CD14-positive monocyte (primary cell): ENCODE data around the gene PHACTR3. TPM values are rescaled to one million over a fixed set of nuclear protein-coding genes. Genes with fewer than 3 reads are reported as not detected.

Experiments
- DNase-seq, 3 donors: peaks; one replicate each; pipeline ENCODE4 v3.0.0-alpha.2; 2011 to 2022
- H2AFZ ChIP-seq: 2 replicates; pipeline ENCODE4 v1.6.0; 2012; ENCODE audit warnings: mild to moderate bottlenecking, low read depth, low read length, inconsistent platforms; ENCODE audit not compliant: insufficient read depth, poor library complexity, severe bottlenecking
- H3K27ac ChIP-seq, 2 donors: 1 replicate in 1 of 2; 2 replicates in 1 of 2; pipeline ENCODE4 v1.5.1; 2012 to 2013; ENCODE audit warnings: low read length in 2 of 2, control low read depth in 1 of 2, inconsistent platforms in 1 of 2, low read depth in 1 of 2, mild to moderate bottlenecking in 1 of 2
- H3K27me3 ChIP-seq, 2 donors: one replicate each; pipeline versions ENCODE4 v1.6.0 to v1.6.1; 2011 to 2013; ENCODE audit warnings: low read length in 2 of 2; ENCODE audit not compliant: control insufficient read depth in 2 of 2, insufficient read depth in 2 of 2
- H3K36me3 ChIP-seq, 2 donors: replicated peaks in 1 of 2; 1 replicate in 1 of 2; 2 replicates in 1 of 2; pipeline versions ENCODE4 v1.5.1 to v1.6.1; 2012 to 2013; ENCODE audit warnings: low read length in 2 of 2, control low read depth in 1 of 2, inconsistent platforms in 1 of 2, mild to moderate bottlenecking in 1 of 2; ENCODE audit not compliant: insufficient read depth in 2 of 2, control insufficient read depth in 1 of 2
- H3K4me1 ChIP-seq, 2 donors: 1 replicate in 1 of 2; 2 replicates in 1 of 2; pipeline versions ENCODE4 v1.5.1 to v1.6.1; 2012 to 2013; ENCODE audit warnings: low read length in 2 of 2, control low read depth in 1 of 2, inconsistent platforms in 1 of 2, mild to moderate bottlenecking in 1 of 2, moderate library complexity in 1 of 2; ENCODE audit not compliant: insufficient read depth in 2 of 2, control insufficient read depth in 1 of 2
- H3K4me2 ChIP-seq: replicated peaks from 2 replicates; pipeline ENCODE3; 2012; ENCODE audit warnings: low read length, moderate library complexity, mild to moderate bottlenecking; ENCODE audit not compliant: poor library complexity, severe bottlenecking; ENCODE audit errors: extremely low read depth
- H3K4me3 ChIP-seq, 3 experiments: fragments of 200-600 bp in 1 of 3; sonication (generic) in 1 of 3; replicated peaks in 1 of 3; 1 replicate in 2 of 3; 2 replicates in 1 of 3; pipeline ENCODE4 v1.5.1; 2011 to 2013; ENCODE audit warnings: low read length in 3 of 3, mild to moderate bottlenecking in 3 of 3, control low read depth in 2 of 3, low read depth in 2 of 3, inconsistent platforms in 1 of 3, moderate library complexity in 1 of 3
- H3K79me2 ChIP-seq: 2 replicates; pipeline ENCODE4 v1.6.0; 2012; ENCODE audit warnings: mild to moderate bottlenecking, control low read depth, inconsistent platforms, low read length, moderate library complexity; ENCODE audit not compliant: insufficient read depth
- H3K9ac ChIP-seq: 2 replicates; pipeline ENCODE4 v1.6.0; 2017; ENCODE audit warnings: low read length, mild to moderate bottlenecking; ENCODE audit not compliant: insufficient read depth, poor library complexity, severe bottlenecking
- H3K9me3 ChIP-seq, 2 donors: replicated peaks in 1 of 2; 1 replicate in 1 of 2; 2 replicates in 1 of 2; pipeline versions ENCODE4 v1.5.1 to v1.6.1; 2012 to 2013; ENCODE audit warnings: low read length in 2 of 2, control low read depth in 1 of 2; ENCODE audit not compliant: control insufficient read depth in 1 of 2, insufficient read depth in 1 of 2
- H4K20me1 ChIP-seq: 2 replicates; pipeline ENCODE4 v1.6.0; 2012; ENCODE audit warnings: mild to moderate bottlenecking, low read length, control low read depth, moderate library complexity; ENCODE audit not compliant: insufficient read depth
- H3K27ac Mint-ChIP-seq, 7 donors: one replicate each; pipeline ENCODE4 v1.8.0; 2020; ENCODE audit warnings: mild to moderate bottlenecking in 7 of 7, mixed read lengths in 7 of 7, moderate library complexity in 6 of 7, inconsistent platforms in 2 of 7
- H3K27me3 Mint-ChIP-seq, 3 donors: one replicate each; pipeline ENCODE4 v1.8.0; 2021 to 2022; ENCODE audit warnings: low read depth in 3 of 3, mild to moderate bottlenecking in 3 of 3, mixed read lengths in 3 of 3, moderate library complexity in 3 of 3, inconsistent platforms in 1 of 3
- H3K36me3 Mint-ChIP-seq, 2 donors: one replicate each; pipeline ENCODE4 v1.8.0; 2020; ENCODE audit warnings: mixed read lengths in 2 of 2, inconsistent platforms in 1 of 2, mild to moderate bottlenecking in 1 of 2
- H3K4me1 Mint-ChIP-seq: one replicate; pipeline ENCODE4 v1.8.0; 2020; ENCODE audit warnings: mild to moderate bottlenecking, mixed read lengths
- H3K4me3 Mint-ChIP-seq, 2 donors: one replicate each; pipeline ENCODE4 v1.8.0; 2020; ENCODE audit warnings: mild to moderate bottlenecking in 2 of 2, mixed read lengths in 2 of 2, moderate library complexity in 1 of 2
- H3K9me3 Mint-ChIP-seq, 7 donors: one replicate each; pipeline ENCODE4 v1.8.0; 2020 to 2022; ENCODE audit warnings: mixed read lengths in 7 of 7, mild to moderate bottlenecking in 6 of 7, moderate library complexity in 6 of 7, inconsistent platforms in 2 of 7
- WGBS: methylation state at CpG from one replicate; pipeline ENCODE4 v1.1.5; 2013; ENCODE audit warnings: missing lambda C conversion rate; ENCODE audit not compliant: insufficient coverage; 5-methylcytosine and 5-hydroxymethylcytosine counted together
- intact Hi-C, 2 donors: fragments of 100-400 bp; cut with micrococcal nuclease; formaldehyde crosslinking; loops; one replicate each; pipeline versions ENCODE4 v1.15.0 to v1.15.1; 2023
- polyA plus RNA-seq, 3 donors: library from polyadenylated mRNA; depleted of rRNA in 1 of 3; unstranded in 2 of 3; stranded (reverse) in 1 of 3; fragments of 300-500 nt in 2 of 3; fragments of >200 nt in 1 of 3; fragmentation: Illumina TruSeq in 2 of 3; gene quantifications; 1 replicate in 2 of 3; 2 replicates in 1 of 3; pipeline ENCODE4 v1.2.3, GENCODE V29; 2012 to 2021
- TF ChIP-seq, protein P1 (sequence below): fragments of 200-600 bp; IDR thresholded peaks from one replicate; pipeline ENCODE4 v1.8.0; 2022; ENCODE audit warnings: antibody characterized with exemption, mild to moderate bottlenecking

PHACTR3 gene
- polyA plus RNA-seq, 3 donors, result 0.11 to 0.17 TPM; not detected in 1

DNA sequence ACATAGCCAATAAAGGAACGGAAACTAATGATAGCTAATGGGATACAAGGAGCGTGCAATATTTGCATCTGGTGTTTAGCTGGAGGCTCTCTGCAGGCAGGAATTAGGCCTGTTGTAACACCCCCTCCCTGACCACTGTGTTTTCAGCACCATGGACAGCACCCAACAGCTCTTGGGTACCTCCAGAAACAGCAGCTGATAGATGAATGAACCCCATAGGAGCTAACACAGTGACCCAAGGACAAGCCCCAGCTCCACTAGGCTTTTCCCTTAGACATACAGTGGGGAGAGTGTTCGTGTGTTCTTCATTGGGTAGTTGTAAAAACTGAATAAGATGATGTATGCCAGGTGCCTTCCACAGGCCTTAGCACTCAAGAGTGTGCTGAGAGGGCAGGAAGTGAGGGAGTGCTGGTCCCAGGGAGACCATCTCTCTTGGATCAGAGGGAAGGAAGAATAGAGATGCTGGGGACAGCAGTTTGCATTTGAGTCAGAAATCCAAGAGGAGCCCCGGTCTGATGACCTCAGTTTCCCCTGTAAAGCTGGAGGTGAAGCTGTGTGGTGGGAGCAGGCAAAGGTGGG, 161.3 kb downstream of the PHACTR3 start:
- DNase-seq, result no peak
- Histone ChIP-seq H3K27ac (no peak overlapping the region), H3K4me3 (no peak overlapping the region), H4K20me1 (no peaks in the 10 kb centered on the region), H3K27me3 (peaks cover 0 to 3% of the 10 kb centered on the region in 2 donors), H3K79me2 (no peaks in the 10 kb centered on the region), H2AFZ (no peak overlapping the region), H3K9ac (no peak overlapping the region), H3K4me2 (no peak overlapping the region), H3K36me3 (no peaks in the 10 kb centered on the region), H3K9me3 (no peaks in the 10 kb centered on the region), H3K4me1 (no peaks in the 10 kb centered on the region)
- intact Hi-C loops, result no loop called here
- H3K36me3 Mint-ChIP-seq, result peaks cover 3 to 5% of the 10 kb centered on the region in 2 donors
- WGBS, result 75% methylated on average over 2 of the region's 4 CpGs
- peaks cover 10 to 21% (median 18%) of the 10 kb centered on the region in 3 donors for H3K27me3 Mint-ChIP-seq
- H3K4me1 Mint-ChIP-seq, result peaks cover 12% of the 10 kb centered on the region
- H3K9me3 Mint-ChIP-seq, result peaks cover 2 to 11% (median 4%) of the 10 kb centered on the region in 7 donors
- H3K4me3 Mint-ChIP-seq, result no peak overlapping the region
- TF ChIP-seq, protein P1, sequence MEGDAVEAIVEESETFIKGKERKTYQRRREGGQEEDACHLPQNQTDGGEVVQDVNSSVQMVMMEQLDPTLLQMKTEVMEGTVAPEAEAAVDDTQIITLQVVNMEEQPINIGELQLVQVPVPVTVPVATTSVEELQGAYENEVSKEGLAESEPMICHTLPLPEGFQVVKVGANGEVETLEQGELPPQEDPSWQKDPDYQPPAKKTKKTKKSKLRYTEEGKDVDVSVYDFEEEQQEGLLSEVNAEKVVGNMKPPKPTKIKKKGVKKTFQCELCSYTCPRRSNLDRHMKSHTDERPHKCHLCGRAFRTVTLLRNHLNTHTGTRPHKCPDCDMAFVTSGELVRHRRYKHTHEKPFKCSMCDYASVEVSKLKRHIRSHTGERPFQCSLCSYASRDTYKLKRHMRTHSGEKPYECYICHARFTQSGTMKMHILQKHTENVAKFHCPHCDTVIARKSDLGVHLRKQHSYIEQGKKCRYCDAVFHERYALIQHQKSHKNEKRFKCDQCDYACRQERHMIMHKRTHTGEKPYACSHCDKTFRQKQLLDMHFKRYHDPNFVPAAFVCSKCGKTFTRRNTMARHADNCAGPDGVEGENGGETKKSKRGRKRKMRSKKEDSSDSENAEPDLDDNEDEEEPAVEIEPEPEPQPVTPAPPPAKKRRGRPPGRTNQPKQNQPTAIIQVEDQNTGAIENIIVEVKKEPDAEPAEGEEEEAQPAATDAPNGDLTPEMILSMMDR, result no peak
- no peak overlapping the region for H3K27ac Mint-ChIP-seq

DNA sequence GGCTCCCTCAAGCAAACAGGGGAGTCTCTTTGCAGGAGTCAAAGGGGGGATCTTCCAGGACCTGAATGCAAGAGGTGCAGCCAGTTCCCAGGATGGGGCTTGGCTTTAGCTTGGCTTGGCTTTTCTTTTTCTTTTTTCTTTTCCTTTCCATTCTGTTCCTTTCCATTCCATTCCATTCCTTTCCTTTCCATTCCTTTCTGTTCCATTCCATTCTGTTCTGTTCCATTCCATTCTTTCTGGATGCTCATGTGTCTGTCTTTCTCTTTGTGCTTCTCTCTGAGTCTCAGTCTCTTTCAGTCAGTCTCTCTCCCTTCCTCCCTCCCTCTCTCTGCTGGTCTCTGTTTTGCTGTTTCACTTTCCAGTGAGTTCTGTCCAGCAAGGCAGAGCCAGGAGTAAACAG, 163.3 kb downstream of the PHACTR3 start:
- Histone ChIP-seq H3K36me3 (no peaks in the 10 kb centered on the region), H3K9ac (no peak overlapping the region), H3K27ac (no peak overlapping the region), H2AFZ (no peak overlapping the region), H4K20me1 (no peaks in the 10 kb centered on the region), H3K4me3 (no peak overlapping the region), H3K4me2 (no peak overlapping the region), H3K27me3 (peaks cover 0 to 3% of the 10 kb centered on the region in 2 donors), H3K79me2 (no peaks in the 10 kb centered on the region), H3K4me1 (no peaks in the 10 kb centered on the region), H3K9me3 (no peaks in the 10 kb centered on the region)
- H3K36me3 Mint-ChIP-seq, result peaks cover 3 to 5% of the 10 kb centered on the region in 2 donors
- TF ChIP-seq, protein P1, result no peak
- H3K4me1 Mint-ChIP-seq, result no peaks in the 10 kb centered on the region
- intact Hi-C loops, result no loop called here
- H3K27me3 Mint-ChIP-seq, result peaks cover 10 to 25% (median 17%) of the 10 kb centered on the region in 3 donors
- no peak overlapping the region for H3K4me3 Mint-ChIP-seq
- DNase-seq, result no peak
- H3K9me3 Mint-ChIP-seq, result peaks cover 2 to 11% (median 4%) of the 10 kb centered on the region in 7 donors
- no peak overlapping the region for H3K27ac Mint-ChIP-seq
